Transverse colon (tissue), 4 donors: ENCODE data around the gene MRPS10. TPM values are rescaled to one million over a fixed set of nuclear protein-coding genes. Genes with fewer than 3 reads are reported as not detected.

ENCODE experiments used
- DNase-seq: peaks from one replicate; pipeline ENCODE4 v3.0.0-alpha.2; 2019
- H3K27ac ChIP-seq, 4 donors: fragments of 200-600 bp; sonication (generic); 2 replicates each; pipeline ENCODE4 v1.5.1; 2016 to 2018; ENCODE audit warnings: inconsistent platforms in 4 of 4
- H3K27me3 ChIP-seq: fragments of 200-600 bp; sonication (generic); 2 replicates; pipeline ENCODE4 v1.5.1; 2017; ENCODE audit warnings: inconsistent platforms
- H3K36me3 ChIP-seq, 4 donors: fragments of 200-600 bp; sonication (generic); 2 replicates each; pipeline ENCODE4 v1.5.1; 2017 to 2019; ENCODE audit warnings: inconsistent platforms in 4 of 4
- H3K4me1 ChIP-seq, 4 donors: fragments of 200-600 bp; sonication (generic); 2 replicates each; pipeline ENCODE4 v1.5.1; 2017 to 2020; ENCODE audit warnings: inconsistent platforms in 4 of 4
- H3K4me3 ChIP-seq, 4 donors: fragments of 200-600 bp; sonication (generic); 1 replicate in 1 of 4; 2 replicates in 3 of 4; pipeline versions ENCODE4 v1.5.1 to v1.6.1; 2017 to 2019; ENCODE audit warnings: inconsistent platforms in 4 of 4
- H3K9me3 ChIP-seq, 2 donors: fragments of 200-600 bp; sonication (generic); 2 replicates each; pipeline ENCODE4 v1.5.1; 2017 to 2019; ENCODE audit warnings: inconsistent platforms in 2 of 2
- EP300 ChIP-seq: sonication (generic); formaldehyde crosslinking; IDR thresholded peaks from one replicate; pipeline ENCODE4 v1.6.1; 2017; ENCODE audit warnings: antibody characterized with exemption, low read depth
- POLR2A ChIP-seq: fragments of 450-650 bp; IDR thresholded peaks from one replicate; pipeline ENCODE4 v1.6.1; 2016; ENCODE audit warnings: antibody characterized with exemption, mild to moderate bottlenecking, moderate library complexity
- POLR2AphosphoS5 ChIP-seq, 3 donors: sonication (generic); formaldehyde crosslinking; IDR thresholded peaks; one replicate each; pipeline ENCODE4 v1.6.1; 2016; ENCODE audit warnings: antibody characterized with exemption in 3 of 3
- WGBS, 2 donors: methylation state at CpG; one replicate each; pipeline ENCODE4 v1.1.5; 2018; ENCODE audit warnings: low coverage in 1 of 2; 5-methylcytosine and 5-hydroxymethylcytosine counted together
- in situ Hi-C, 4 donors: fragments of 200-750 bp; cut with MboI; loops; one replicate each; pipeline versions ENCODE4 v1.15.0 to v1.15.1; 2017; ENCODE audit warnings: low sequenced_read_pairs in 3 of 4, low pct_ligation_motif_present in 1 of 4, low pct_unique_long_range_greater_than_20kb in 1 of 4
- intact Hi-C: fragments of 100-400 bp; cut with DNase I; formaldehyde crosslinking; loops from one replicate; pipeline ENCODE4 v1.15.1; 2023; ENCODE audit warnings: low total_unique reads
- total RNA-seq, 4 donors: library from RNA; depleted of rRNA; stranded (reverse); fragments of >200 nt; gene quantifications; one replicate each; pipeline ENCODE4 v1.1.0, GENCODE V29; 2016
- TF ChIP-seq, protein P1 (sequence below), 5 experiments: fragments of 200-600 bp in 3 of 5; fragments of 450-650 bp in 2 of 5; sonication (generic) in 3 of 5; IDR thresholded peaks; 1 replicate in 2 of 5; 2 replicates in 3 of 5; pipeline ENCODE4 v1.5.1; 2016 to 2017; ENCODE audit warnings: antibody characterized with exemption in 5 of 5, inconsistent platforms in 3 of 5, mild to moderate bottlenecking in 2 of 5, moderate library complexity in 1 of 5

MRPS10 gene
- total RNA-seq, 4 donors from 2014 or later, result 23.6 to 75.4 (median 24.6) TPM

DNA sequence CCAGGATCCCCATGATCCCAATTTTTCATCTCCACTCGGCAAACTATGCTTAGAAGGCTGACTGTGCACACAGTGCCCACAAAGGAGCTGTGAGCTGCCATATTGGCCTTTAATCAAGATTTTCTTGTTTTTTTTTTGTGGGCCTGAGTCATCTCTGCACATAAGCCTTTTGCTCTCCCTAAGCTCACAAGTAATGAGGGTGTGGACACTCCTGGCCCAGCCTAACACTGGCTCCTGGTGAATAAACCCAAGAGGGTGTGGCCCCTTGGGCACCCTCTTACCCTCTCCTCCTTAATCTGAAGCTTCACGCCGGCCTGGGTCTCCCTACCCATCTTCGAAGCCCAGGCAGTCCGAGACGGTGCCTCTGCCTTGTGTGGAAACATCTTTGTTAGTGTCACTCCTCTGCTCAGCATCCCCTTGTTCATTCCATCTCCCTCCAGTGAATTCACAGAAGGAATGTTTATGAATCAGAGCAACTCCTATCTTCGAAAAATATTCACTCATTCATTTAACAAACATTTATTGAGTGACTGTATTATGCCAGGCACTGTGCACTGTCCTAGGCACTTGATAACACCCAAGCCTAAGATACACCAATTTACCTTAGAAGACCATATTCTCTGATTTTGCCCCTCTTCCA lies 22.2 kb upstream of the MRPS10 start:
- WGBS, 2 donors, result 67 to 88% methylated on average over 1 to 7 of the region's 7 CpGs
- DNase-seq, result no peak
- Histone ChIP-seq H3K4me1 (no peaks in the 10 kb centered on the region), H3K27ac (no peak overlapping the region), H3K9me3 (no peaks in the 10 kb centered on the region), H3K4me3 (no peak overlapping the region), H3K27me3 (no peaks in the 10 kb centered on the region), H3K36me3 (no peaks in the 10 kb centered on the region)
- intact Hi-C loops (no loop called here), in situ Hi-C loops (no loop called here)
- no peak for TF ChIP-seq POLR2AphosphoS5 (IDR thresholded peaks at IDR 0.05)

DNA sequence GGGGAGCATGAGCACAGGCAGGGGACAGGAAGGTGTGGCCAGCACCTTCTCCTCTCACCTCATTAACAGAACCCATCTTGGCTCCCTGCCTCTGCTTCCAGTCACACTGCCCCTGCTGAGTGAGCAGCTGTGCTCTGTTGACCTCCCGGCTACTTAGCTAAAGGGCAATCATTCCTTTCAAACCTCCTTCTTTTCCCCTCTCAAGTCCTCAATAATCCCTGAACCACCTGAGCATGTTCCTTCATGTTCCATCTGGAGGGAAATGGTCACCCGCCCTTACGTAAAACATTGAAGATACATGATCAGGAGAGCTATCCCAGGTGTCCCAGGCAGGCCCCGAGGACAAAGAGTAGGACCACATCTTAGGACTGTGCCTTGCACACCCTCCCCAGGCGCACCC lies 21.7 kb upstream of the MRPS10 start:
- Histone ChIP-seq H3K4me3 (no peak overlapping the region), H3K4me1 (no peaks in the 10 kb centered on the region), H3K27ac (no peak overlapping the region), H3K36me3 (no peaks in the 10 kb centered on the region), H3K27me3 (no peaks in the 10 kb centered on the region), H3K9me3 (no peaks in the 10 kb centered on the region)
- DNase-seq, result no peak
- TF ChIP-seq EP300, result no peak
- TF ChIP-seq, protein P1, sequence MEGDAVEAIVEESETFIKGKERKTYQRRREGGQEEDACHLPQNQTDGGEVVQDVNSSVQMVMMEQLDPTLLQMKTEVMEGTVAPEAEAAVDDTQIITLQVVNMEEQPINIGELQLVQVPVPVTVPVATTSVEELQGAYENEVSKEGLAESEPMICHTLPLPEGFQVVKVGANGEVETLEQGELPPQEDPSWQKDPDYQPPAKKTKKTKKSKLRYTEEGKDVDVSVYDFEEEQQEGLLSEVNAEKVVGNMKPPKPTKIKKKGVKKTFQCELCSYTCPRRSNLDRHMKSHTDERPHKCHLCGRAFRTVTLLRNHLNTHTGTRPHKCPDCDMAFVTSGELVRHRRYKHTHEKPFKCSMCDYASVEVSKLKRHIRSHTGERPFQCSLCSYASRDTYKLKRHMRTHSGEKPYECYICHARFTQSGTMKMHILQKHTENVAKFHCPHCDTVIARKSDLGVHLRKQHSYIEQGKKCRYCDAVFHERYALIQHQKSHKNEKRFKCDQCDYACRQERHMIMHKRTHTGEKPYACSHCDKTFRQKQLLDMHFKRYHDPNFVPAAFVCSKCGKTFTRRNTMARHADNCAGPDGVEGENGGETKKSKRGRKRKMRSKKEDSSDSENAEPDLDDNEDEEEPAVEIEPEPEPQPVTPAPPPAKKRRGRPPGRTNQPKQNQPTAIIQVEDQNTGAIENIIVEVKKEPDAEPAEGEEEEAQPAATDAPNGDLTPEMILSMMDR (IDR thresholded peaks at IDR 0.05), result no peak
- no peak for TF ChIP-seq POLR2A
- TF ChIP-seq POLR2AphosphoS5 (IDR thresholded peaks at IDR 0.05), result no peak
- 94 to 97% methylated on average over 4 to 5 of the region's 5 CpGs for WGBS, 2 donors
- intact Hi-C loops, result no loop called here
- in situ Hi-C loops, result no loop called here

DNA sequence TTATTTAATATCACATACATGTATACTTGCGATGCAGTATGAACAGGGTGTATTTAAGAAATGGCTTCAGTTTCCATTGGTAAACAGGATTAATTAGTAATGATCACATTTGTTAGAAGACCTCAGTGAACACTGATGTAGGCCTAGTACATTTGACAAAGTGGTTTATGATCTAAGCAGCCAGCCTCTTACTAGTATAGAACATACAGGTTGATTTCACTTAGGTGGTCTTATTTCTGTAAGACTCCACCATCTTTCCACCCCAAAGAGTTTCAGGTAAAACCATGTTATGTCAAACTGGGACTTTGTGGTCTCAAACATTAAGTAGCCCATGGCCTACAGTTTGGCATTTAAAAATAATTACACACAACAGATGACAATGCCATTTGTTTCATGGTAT lies 20.2 kb upstream of the MRPS10 start:
- Histone ChIP-seq H3K36me3 (no peaks in the 10 kb centered on the region), H3K9me3 (no peaks in the 10 kb centered on the region), H3K4me3 (no peak overlapping the region), H3K4me1 (no peaks in the 10 kb centered on the region), H3K27me3 (no peaks in the 10 kb centered on the region), H3K27ac (no peak overlapping the region)
- intact Hi-C loops, result no loop called here
- whole genome bisulfite sequencing, 2 donors, result 83 to 100% methylated on average over 1 of the region's 1 CpG
- no peak for TF ChIP-seq EP300
- no peak for TF ChIP-seq POLR2A
- TF ChIP-seq, protein P1 (IDR thresholded peaks at IDR 0.05), result no peak
- TF ChIP-seq POLR2AphosphoS5 (IDR thresholded peaks at IDR 0.05), result no peak
- in situ Hi-C loops, result no loop called here
- no peak for DNase-seq

DNA sequence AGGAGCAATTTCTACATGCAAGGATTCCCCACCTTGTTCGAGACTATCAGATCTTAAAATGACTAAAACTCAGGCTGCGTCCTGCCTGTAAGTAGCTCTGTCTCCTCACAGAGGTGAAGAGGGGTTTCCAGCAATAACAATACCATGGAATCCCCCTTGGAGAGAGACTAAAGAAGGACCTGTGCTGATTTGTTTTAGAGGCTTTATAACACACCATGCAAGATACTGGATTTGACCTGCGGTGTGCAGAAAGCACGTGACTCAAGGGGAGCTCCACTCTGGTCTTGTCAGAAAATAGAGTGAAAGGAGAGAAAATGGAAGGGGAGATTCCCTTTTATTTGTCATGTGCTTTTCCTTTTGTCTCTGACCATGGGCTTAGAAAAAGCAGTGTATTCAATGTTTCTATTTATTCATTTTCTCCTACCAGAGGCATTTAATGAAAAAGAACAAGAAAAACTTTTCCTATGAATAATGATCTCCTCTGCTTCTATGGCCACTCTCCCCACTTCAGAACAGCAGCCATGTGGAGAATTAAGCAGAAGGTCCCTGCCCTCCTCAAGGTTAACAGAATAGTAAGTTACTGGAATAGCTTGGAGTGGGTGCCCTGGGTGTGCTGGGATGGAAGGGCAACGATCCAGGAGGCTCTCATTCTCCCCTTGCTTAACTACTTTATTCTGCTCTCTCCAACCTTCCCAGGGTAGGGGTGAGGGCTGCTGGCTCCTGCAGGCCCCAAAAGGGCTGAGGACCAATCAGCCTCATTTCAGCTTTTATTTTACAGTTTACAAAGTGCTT lies 19.2 kb upstream of the MRPS10 start:
- 67 to 74% methylated on average over 3 to 5 of the region's 5 CpGs for WGBS, 2 donors
- DNase-seq, result no peak
- no peaks in the 10 kb centered on the region for H3K4me1 ChIP-seq
- H3K27ac ChIP-seq, result no peak overlapping the region
- H3K27me3 ChIP-seq, result no peaks in the 10 kb centered on the region
- TF ChIP-seq, protein P1 (IDR thresholded peaks at IDR 0.05), result no peak
- TF ChIP-seq POLR2A (no peak), EP300 (no peak), POLR2AphosphoS5 (IDR thresholded peaks at IDR 0.05) (no peak)
- no peaks in the 10 kb centered on the region for H3K9me3 ChIP-seq
- no peaks in the 10 kb centered on the region for H3K36me3 ChIP-seq
- in situ Hi-C loops, result no loop called here
- no peak overlapping the region for H3K4me3 ChIP-seq
- intact Hi-C loops, result no loop called here
